HL-60 (cell line): Measurements from ENCODE around the gene RELCH.

Source experiments
- POLR2AphosphoS5 ChIP-seq: IDR thresholded peaks from 2 replicates; pipeline ENCODE4 v1.6.1; 2012; ENCODE audit warnings: low read depth
- REST ChIP-seq: IDR thresholded peaks from 2 replicates; pipeline ENCODE4 v1.6.1; 2012; ENCODE audit warnings: low read depth; ENCODE audit not compliant: insufficient replicate concordance
- SPI1 ChIP-seq: IDR thresholded peaks from 2 replicates; pipeline ENCODE4 v1.6.1; 2012; ENCODE audit warnings: low read depth, mild to moderate bottlenecking, borderline replicate concordance
- TF ChIP-seq, protein P1 (sequence below): IDR thresholded peaks from one replicate; pipeline ENCODE4 v1.5.1; 2011; ENCODE audit warnings: low read length, control low read depth, inconsistent platforms; ENCODE audit not compliant: insufficient read depth

GRCh38 chr18:62294073-62294472 is 107.0 kb downstream of the RELCH start:
- no peak for TF ChIP-seq POLR2AphosphoS5
- TF ChIP-seq, protein P1, sequence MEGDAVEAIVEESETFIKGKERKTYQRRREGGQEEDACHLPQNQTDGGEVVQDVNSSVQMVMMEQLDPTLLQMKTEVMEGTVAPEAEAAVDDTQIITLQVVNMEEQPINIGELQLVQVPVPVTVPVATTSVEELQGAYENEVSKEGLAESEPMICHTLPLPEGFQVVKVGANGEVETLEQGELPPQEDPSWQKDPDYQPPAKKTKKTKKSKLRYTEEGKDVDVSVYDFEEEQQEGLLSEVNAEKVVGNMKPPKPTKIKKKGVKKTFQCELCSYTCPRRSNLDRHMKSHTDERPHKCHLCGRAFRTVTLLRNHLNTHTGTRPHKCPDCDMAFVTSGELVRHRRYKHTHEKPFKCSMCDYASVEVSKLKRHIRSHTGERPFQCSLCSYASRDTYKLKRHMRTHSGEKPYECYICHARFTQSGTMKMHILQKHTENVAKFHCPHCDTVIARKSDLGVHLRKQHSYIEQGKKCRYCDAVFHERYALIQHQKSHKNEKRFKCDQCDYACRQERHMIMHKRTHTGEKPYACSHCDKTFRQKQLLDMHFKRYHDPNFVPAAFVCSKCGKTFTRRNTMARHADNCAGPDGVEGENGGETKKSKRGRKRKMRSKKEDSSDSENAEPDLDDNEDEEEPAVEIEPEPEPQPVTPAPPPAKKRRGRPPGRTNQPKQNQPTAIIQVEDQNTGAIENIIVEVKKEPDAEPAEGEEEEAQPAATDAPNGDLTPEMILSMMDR, result no peak
- TF ChIP-seq REST, result no peak
- TF ChIP-seq SPI1, result no peak
